Left ventricle myocardium inferior (tissue), 1 donor: ENCODE results near the gene CCDC33. TPM values are rescaled to one million over a fixed set of nuclear protein-coding genes. Genes with fewer than 3 reads are reported as not detected.

ENCODE experiments used
- DNase-seq: peaks from one replicate; pipeline ENCODE4 v3.0.0-alpha.2; 2020
- H3K27ac ChIP-seq: fragments of 200-600 bp; replicated peaks from 2 replicates; pipeline ENCODE4 v1.8.0; 2021
- H3K27me3 ChIP-seq: fragments of 200-600 bp; 2 replicates; pipeline ENCODE4 v1.8.0; 2021; ENCODE audit warnings: low read depth
- H3K36me3 ChIP-seq: fragments of 200-600 bp; 2 replicates; pipeline ENCODE4 v1.8.0; 2021
- H3K4me1 ChIP-seq: fragments of 200-600 bp; 2 replicates; pipeline ENCODE4 v1.8.0; 2021
- H3K4me3 ChIP-seq: fragments of 200-600 bp; 2 replicates; pipeline ENCODE4 v1.8.0; 2021; ENCODE audit warnings: mild to moderate bottlenecking, moderate library complexity
- H3K9me3 ChIP-seq: fragments of 200-600 bp; replicated peaks from 2 replicates; pipeline ENCODE4 v1.8.0; 2021
- CTCF ChIP-seq: fragments of 200-600 bp; IDR thresholded peaks from 2 replicates; pipeline ENCODE4 v1.8.0; 2021; ENCODE audit warnings: antibody characterized with exemption, mild to moderate bottlenecking, borderline replicate concordance
- intact Hi-C: fragments of 100-400 bp; cut with micrococcal nuclease; formaldehyde crosslinking; loops from one replicate; pipeline ENCODE4 v1.11.0; 2022
- total RNA-seq: library from RNA; stranded (reverse); fragmentation: NEBNext Ultra II Directional; extraction: Animal tissue kit (Norgen Biotek cat#: 25700); gene quantifications from one replicate; pipeline ENCODE4 v1.2.1, GENCODE V29; 2021
- donor health status: DM: no; HTN: yes; CAD: no; lungs with severe emphysema.

The CCDC33 gene
- total RNA-seq, 1 donor from 2014 or later: 0.11 TPM

DNA sequence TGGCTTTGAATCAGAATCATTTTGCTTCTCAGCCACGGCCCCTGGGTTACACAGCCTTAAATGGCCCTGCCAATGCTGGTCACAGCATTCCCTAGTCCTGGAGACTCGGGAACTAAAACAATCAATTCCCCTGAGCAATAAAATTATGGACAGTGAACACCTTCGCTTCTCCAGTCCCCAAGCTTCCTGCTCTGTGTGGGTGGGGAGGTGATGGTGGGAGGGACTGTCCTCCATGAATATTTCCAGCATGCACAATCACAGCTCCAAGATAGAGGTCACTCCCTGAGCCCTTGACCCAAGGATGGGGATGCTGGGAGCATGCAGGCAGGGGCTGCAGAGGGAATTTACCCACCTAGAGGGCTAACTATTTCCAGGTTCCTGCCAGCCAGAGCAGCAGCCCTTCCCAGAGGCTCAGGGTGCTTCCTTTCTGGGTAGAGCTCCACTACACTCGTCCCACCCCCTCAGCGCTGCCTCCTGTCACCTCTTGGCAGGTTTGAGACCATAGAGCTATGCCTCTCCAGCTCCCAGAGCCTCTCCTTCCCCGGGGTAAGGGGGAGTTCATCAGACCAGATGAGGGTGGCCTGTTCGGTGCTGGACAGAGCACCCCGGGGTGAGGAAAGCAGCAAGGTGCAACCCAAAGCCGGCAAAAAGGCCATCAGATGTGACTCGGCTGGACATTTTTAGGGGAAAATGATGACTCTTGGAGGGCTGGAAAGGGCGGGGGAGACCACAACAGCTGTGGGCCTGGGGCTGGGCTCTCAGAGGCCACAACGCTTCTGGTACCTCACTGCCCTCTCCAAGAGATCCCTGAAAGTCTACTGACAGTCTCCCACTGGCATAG is 14.5 kb upstream of the CCDC33 start:
- TF ChIP-seq CTCF: no peak
- H3K27ac ChIP-seq: no peak overlapping the region
- intact Hi-C loops: no loop called here
- H3K9me3 ChIP-seq: no peaks in the 10 kb centered on the region
- no peaks in the 10 kb centered on the region for H3K36me3 ChIP-seq
- no peaks in the 10 kb centered on the region for H3K4me1 ChIP-seq
- no peak for DNase-seq
- H3K4me3 ChIP-seq: no peak overlapping the region
- peaks cover 36% of the 10 kb centered on the region for H3K27me3 ChIP-seq

- Histone ChIP-seq H3K27ac (no peak overlapping the region), H3K36me3 (no peaks in the 10 kb centered on the region), H3K4me1 (no peaks in the 10 kb centered on the region), H3K9me3 (no peaks in the 10 kb centered on the region), H3K4me3 (no peak overlapping the region), H3K27me3 (peaks cover 36% of the 10 kb centered on the region)
- no peak for TF ChIP-seq CTCF
- intact Hi-C loops: no loop called here
- DNase-seq: no peak
These were observed 13.6 kb upstream of the CCDC33 start for GRCh38 chr15:74222240-74223119.

GRCh38 chr15:74225928-74226327 is 10.2 kb upstream of the CCDC33 start:
- TF ChIP-seq CTCF: no peak
- intact Hi-C loops: no loop called here
- Histone ChIP-seq H3K9me3 (no peaks in the 10 kb centered on the region), H3K4me1 (peaks cover 17% of the 10 kb centered on the region), H3K27ac (no peak overlapping the region), H3K27me3 (peaks cover 42% of the 10 kb centered on the region), H3K4me3 (no peak overlapping the region), H3K36me3 (no peaks in the 10 kb centered on the region)
- DNase-seq: no peak

GRCh38 chr15:74226761-74227540 is 9.2 kb upstream of the CCDC33 start:
- intact Hi-C loops: no loop called here
- peaks cover 35% of the 10 kb centered on the region for H3K27me3 ChIP-seq
- peaks cover 17% of the 10 kb centered on the region for H3K4me1 ChIP-seq
- no peaks in the 10 kb centered on the region for H3K9me3 ChIP-seq
- no peak for TF ChIP-seq CTCF
- no peak for DNase-seq
- H3K4me3 ChIP-seq: no peak overlapping the region
- H3K36me3 ChIP-seq: no peaks in the 10 kb centered on the region
- no peak overlapping the region for H3K27ac ChIP-seq
